HEK293 (cell line): ENCODE data around the gene PLD6.

ENCODE experiments used
- CTCF ChIA-PET: fragments of 350-600 bp; formaldehyde crosslinking; extraction: SDS; loops from one replicate; lab custom pipeline; 2021; ENCODE audit warnings: antibody characterized with exemption; lab: Yijun Ruan, JAX
- POLR2A ChIA-PET: fragments of 300-600 bp; formaldehyde crosslinking; extraction: SDS; loops from one replicate; lab custom pipeline; 2020; ENCODE audit warnings: antibody characterized with exemption, inconsistent platforms; lab: Yijun Ruan, JAX
- H3K27ac ChIP-seq: fragments of 200-500 bp; sonication (Bioruptor generic); 2 replicates; pipeline ENCODE4 v1.5.1; 2014; ENCODE audit warnings: low read depth, low read length, control low read depth, inconsistent platforms; ENCODE audit errors: extremely low read depth
- H3K36me3 ChIP-seq, 2 experiments: fragments of 200-500 bp in 1 of 2; sonication (Bioruptor generic) in 1 of 2; 1 replicate in 1 of 2; 2 replicates in 1 of 2; pipeline ENCODE4 v1.5.1; 2014 to 2017; ENCODE audit warnings: inconsistent platforms in 2 of 2, low read length in 2 of 2; ENCODE audit not compliant: control insufficient read depth in 2 of 2, insufficient read depth in 1 of 2
- H3K4me1 ChIP-seq: fragments of 200-500 bp; sonication (Bioruptor generic); 2 replicates; pipeline ENCODE4 v1.5.1; 2014; ENCODE audit warnings: mild to moderate bottlenecking, low read length, inconsistent platforms; ENCODE audit not compliant: control insufficient read depth, insufficient read depth
- H3K4me3 ChIP-seq: 2 replicates; pipeline ENCODE4 v1.5.1; 2011; ENCODE audit warnings: low read depth, mild to moderate bottlenecking, control low read depth, low read length, moderate library complexity
- H3K9me3 ChIP-seq: fragments of 200-500 bp; sonication (Bioruptor generic); 2 replicates; pipeline ENCODE4 v1.5.1; 2014; ENCODE audit warnings: low read depth, low read length, inconsistent platforms; ENCODE audit not compliant: control insufficient read depth, insufficient read depth
- HOXD13 ChIP-seq: sonication (generic); formaldehyde crosslinking; IDR thresholded peaks from 2 replicates; pipeline ENCODE4 v1.8.0; 2022; ENCODE audit warnings: missing genetic modification reagents, borderline replicate concordance
- OSR2 ChIP-seq: fragments of 450-650 bp; formaldehyde crosslinking; IDR thresholded peaks from 2 replicates; pipeline ENCODE4 v1.5.1; 2016; ENCODE audit warnings: missing biosample characterization, missing genetic modification characterization
- RBAK ChIP-seq: fragments of 450-650 bp; formaldehyde crosslinking; IDR thresholded peaks from 2 replicates; pipeline ENCODE4 v1.5.1; 2016; ENCODE audit warnings: missing biosample characterization, missing genetic modification characterization
- SP2 ChIP-seq: fragments of 450-650 bp; formaldehyde crosslinking; IDR thresholded peaks from 2 replicates; pipeline ENCODE4 v1.5.1; 2016; ENCODE audit warnings: missing biosample characterization, missing genetic modification characterization
- TCF7L2 ChIP-seq: IDR thresholded peaks from 2 replicates; pipeline ENCODE4 v1.6.1; 2011; ENCODE audit warnings: low read depth, mild to moderate bottlenecking, inconsistent platforms, low read length, moderate library complexity, borderline replicate concordance
- YY2 ChIP-seq: fragments of 450-650 bp; formaldehyde crosslinking; IDR thresholded peaks from 2 replicates; pipeline ENCODE4 v1.5.1; 2016; ENCODE audit warnings: missing biosample characterization, missing genetic modification characterization
- ZNF133 ChIP-seq: fragments of 450-650 bp; formaldehyde crosslinking; IDR thresholded peaks from 2 replicates; pipeline ENCODE4 v1.5.1; 2016; ENCODE audit warnings: missing biosample characterization, missing genetic modification characterization
- ZNF146 ChIP-seq: fragments of 450-650 bp; formaldehyde crosslinking; IDR thresholded peaks from 2 replicates; pipeline ENCODE4 v1.5.1; 2016; ENCODE audit warnings: missing biosample characterization, missing genetic modification characterization
- ZNF174 ChIP-seq: fragments of 450-650 bp; formaldehyde crosslinking; IDR thresholded peaks from 2 replicates; pipeline ENCODE4 v1.5.0; 2017; ENCODE audit warnings: missing biosample characterization, mild to moderate bottlenecking, missing genetic modification characterization
- ZNF302 ChIP-seq: fragments of 450-650 bp; formaldehyde crosslinking; IDR thresholded peaks from 2 replicates; pipeline ENCODE4 v1.5.1; 2016; ENCODE audit warnings: missing biosample characterization, missing genetic modification characterization, low read depth
- ZNF473 ChIP-seq: fragments of 450-650 bp; formaldehyde crosslinking; IDR thresholded peaks from 2 replicates; pipeline ENCODE4 v1.5.1; 2017; ENCODE audit warnings: missing biosample characterization, missing genetic modification characterization
- ZNF501 ChIP-seq: fragments of 450-650 bp; formaldehyde crosslinking; IDR thresholded peaks from 2 replicates; pipeline ENCODE4 v1.5.1; 2016; ENCODE audit warnings: missing biosample characterization, missing genetic modification characterization
- ZNF521 ChIP-seq: fragments of 450-650 bp; formaldehyde crosslinking; IDR thresholded peaks from 2 replicates; pipeline ENCODE4 v1.5.1; 2017; ENCODE audit warnings: missing biosample characterization, mild to moderate bottlenecking, missing genetic modification characterization
- ZNF555 ChIP-seq: fragments of 450-650 bp; formaldehyde crosslinking; conservative IDR thresholded peaks from 2 replicates; pipeline ENCODE4 v1.5.1; 2017; ENCODE audit warnings: missing biosample characterization, mild to moderate bottlenecking, missing genetic modification characterization, inconsistent platforms
- ZNF558 ChIP-seq: fragments of 450-650 bp; formaldehyde crosslinking; IDR thresholded peaks from 2 replicates; pipeline ENCODE4 v1.5.1; 2016; ENCODE audit warnings: missing biosample characterization, missing genetic modification characterization
- ZNF571 ChIP-seq: fragments of 450-650 bp; formaldehyde crosslinking; IDR thresholded peaks from 2 replicates; pipeline ENCODE4 v1.5.0; 2017; ENCODE audit warnings: missing biosample characterization, missing genetic modification characterization
- ZNF664 ChIP-seq: fragments of 450-650 bp; formaldehyde crosslinking; IDR thresholded peaks from 2 replicates; pipeline ENCODE4 v1.5.1; 2016; ENCODE audit warnings: missing biosample characterization, missing genetic modification characterization
- ZNF747 ChIP-seq: fragments of 450-650 bp; formaldehyde crosslinking; IDR thresholded peaks from 2 replicates; pipeline ENCODE4 v1.5.1; 2016; ENCODE audit warnings: missing biosample characterization, missing genetic modification characterization
- ZNF76 ChIP-seq: fragments of 450-650 bp; formaldehyde crosslinking; IDR thresholded peaks from 2 replicates; pipeline ENCODE4; 2016; ENCODE audit warnings: low read depth, missing biosample characterization, missing genetic modification characterization, borderline replicate concordance
- TF ChIP-seq, protein P1 (sequence below): fragments of 450-650 bp; formaldehyde crosslinking; IDR thresholded peaks from 2 replicates; pipeline ENCODE4; 2016; ENCODE audit warnings: missing biosample characterization, missing genetic modification characterization
- TF ChIP-seq, protein P2 (sequence below): fragments of 450-650 bp; formaldehyde crosslinking; IDR thresholded peaks from 2 replicates; pipeline ENCODE4 v1.5.1; 2016; ENCODE audit warnings: missing biosample characterization, missing genetic modification characterization, low read depth
- TF ChIP-seq, protein P3 (sequence below): fragments of 450-650 bp; formaldehyde crosslinking; IDR thresholded peaks from 2 replicates; pipeline ENCODE4 v1.5.1; 2016; ENCODE audit warnings: missing biosample characterization, missing genetic modification characterization
- TF ChIP-seq, protein P4 (sequence below): fragments of 450-650 bp; formaldehyde crosslinking; IDR thresholded peaks from 2 replicates; pipeline ENCODE4 v1.5.1; 2016; ENCODE audit warnings: missing biosample characterization, missing genetic modification characterization
- TF ChIP-seq, protein P5 (sequence below): fragments of 450-650 bp; formaldehyde crosslinking; IDR thresholded peaks from 2 replicates; pipeline ENCODE4 v1.5.1; 2017; ENCODE audit warnings: missing biosample characterization, missing genetic modification characterization
- TF ChIP-seq, protein P6 (sequence below): fragments of 450-650 bp; formaldehyde crosslinking; IDR thresholded peaks from 2 replicates; pipeline ENCODE4 v1.5.1; 2016; ENCODE audit warnings: missing biosample characterization, missing genetic modification characterization

The PLD6 gene

DNA sequence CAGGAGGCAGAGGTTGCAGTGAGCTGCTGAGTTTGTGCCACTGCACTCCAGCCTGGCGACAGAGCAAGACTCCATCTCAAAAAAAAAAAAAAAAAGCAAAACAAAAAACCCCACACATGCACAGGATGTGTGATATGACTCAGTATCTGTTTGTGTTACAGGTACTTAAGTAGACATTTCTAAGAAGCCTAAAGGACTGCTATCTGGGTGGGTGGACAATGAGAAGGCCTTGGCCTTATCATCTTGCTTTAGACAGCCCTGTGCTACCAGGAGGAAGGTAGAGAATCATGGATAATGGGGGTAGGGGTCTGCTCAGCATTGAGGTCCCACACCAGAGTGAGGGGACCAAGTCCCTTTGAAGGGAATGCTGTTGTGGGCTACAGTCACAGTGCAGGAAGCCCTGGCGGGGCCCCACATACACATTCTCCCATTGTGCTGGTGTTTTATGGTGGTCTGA, 26.7 kb downstream of the PLD6 start:
- H3K9me3 ChIP-seq, result no peaks in the 10 kb centered on the region
- TF ChIP-seq ZNF473 (tag by site-specific recombination) (no peak), TCF7L2 (no peak), ZNF302 (tag by site-specific recombination) (no peak), ZNF146 (tag by site-specific recombination) (no peak), ZNF501 (no peak), ZNF747 (no peak), ZNF664 (tag by site-specific recombination) (no peak), SP2 (tag by site-specific recombination) (no peak), HOXD13 (no peak), ZNF571 (tag by site-specific recombination) (no peak)
- TF ChIP-seq, protein P1, sequence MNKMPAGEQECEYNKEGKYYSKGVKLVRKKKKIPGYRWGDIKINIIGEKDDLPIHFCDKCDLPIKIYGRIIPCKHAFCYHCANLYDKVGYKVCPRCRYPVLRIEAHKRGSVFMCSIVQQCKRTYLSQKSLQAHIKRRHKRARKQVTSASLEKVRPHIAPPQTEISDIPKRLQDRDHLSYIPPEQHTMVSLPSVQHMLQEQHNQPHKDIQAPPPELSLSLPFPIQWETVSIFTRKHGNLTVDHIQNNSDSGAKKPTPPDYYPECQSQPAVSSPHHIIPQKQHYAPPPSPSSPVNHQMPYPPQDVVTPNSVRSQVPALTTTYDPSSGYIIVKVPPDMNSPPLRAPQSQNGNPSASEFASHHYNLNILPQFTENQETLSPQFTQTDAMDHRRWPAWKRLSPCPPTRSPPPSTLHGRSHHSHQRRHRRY, result no peak
- TF ChIP-seq, protein P2, sequence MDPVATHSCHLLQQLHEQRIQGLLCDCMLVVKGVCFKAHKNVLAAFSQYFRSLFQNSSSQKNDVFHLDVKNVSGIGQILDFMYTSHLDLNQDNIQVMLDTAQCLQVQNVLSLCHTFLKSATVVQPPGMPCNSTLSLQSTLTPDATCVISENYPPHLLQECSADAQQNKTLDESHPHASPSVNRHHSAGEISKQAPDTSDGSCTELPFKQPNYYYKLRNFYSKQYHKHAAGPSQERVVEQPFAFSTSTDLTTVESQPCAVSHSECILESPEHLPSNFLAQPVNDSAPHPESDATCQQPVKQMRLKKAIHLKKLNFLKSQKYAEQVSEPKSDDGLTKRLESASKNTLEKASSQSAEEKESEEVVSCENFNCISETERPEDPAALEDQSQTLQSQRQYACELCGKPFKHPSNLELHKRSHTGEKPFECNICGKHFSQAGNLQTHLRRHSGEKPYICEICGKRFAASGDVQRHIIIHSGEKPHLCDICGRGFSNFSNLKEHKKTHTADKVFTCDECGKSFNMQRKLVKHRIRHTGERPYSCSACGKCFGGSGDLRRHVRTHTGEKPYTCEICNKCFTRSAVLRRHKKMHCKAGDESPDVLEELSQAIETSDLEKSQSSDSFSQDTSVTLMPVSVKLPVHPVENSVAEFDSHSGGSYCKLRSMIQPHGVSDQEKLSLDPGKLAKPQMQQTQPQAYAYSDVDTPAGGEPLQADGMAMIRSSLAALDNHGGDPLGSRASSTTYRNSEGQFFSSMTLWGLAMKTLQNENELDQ (tag by site-specific recombination), result no peak
- TF ChIP-seq, protein P3, sequence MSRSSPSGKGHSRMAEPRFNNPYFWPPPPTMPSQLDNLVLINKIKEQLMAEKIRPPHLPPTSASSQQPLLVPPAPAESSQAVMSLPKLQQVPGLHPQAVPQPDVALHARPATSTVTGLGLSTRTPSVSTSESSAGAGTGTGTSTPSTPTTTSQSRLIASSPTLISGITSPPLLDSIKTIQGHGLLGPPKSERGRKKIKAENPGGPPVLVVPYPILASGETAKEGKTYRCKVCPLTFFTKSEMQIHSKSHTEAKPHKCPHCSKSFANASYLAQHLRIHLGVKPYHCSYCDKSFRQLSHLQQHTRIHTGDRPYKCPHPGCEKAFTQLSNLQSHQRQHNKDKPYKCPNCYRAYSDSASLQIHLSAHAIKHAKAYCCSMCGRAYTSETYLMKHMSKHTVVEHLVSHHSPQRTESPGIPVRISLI, result no peak
- TF ChIP-seq, protein P4, sequence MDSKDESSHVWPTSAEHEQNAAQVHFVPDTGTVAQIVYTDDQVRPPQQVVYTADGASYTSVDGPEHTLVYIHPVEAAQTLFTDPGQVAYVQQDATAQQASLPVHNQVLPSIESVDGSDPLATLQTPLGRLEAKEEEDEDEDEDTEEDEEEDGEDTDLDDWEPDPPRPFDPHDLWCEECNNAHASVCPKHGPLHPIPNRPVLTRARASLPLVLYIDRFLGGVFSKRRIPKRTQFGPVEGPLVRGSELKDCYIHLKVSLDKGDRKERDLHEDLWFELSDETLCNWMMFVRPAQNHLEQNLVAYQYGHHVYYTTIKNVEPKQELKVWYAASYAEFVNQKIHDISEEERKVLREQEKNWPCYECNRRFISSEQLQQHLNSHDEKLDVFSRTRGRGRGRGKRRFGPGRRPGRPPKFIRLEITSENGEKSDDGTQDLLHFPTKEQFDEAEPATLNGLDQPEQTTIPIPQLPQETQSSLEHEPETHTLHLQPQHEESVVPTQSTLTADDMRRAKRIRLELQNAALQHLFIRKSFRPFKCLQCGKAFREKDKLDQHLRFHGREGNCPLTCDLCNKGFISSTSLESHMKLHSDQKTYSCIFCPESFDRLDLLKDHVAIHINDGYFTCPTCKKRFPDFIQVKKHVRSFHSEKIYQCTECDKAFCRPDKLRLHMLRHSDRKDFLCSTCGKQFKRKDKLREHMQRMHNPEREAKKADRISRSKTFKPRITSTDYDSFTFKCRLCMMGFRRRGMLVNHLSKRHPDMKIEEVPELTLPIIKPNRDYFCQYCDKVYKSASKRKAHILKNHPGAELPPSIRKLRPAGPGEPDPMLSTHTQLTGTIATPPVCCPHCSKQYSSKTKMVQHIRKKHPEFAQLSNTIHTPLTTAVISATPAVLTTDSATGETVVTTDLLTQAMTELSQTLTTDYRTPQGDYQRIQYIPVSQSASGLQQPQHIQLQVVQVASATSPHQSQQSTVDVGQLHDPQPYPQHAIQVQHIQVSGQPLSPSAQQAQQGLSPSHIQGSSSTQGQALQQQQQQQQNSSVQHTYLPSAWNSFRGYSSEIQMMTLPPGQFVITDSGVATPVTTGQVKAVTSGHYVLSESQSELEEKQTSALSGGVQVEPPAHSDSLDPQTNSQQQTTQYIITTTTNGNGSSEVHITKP, result no peak
- CTCF ChIA-PET, result interaction anchor here (1.7 kb wide), 1 partner anchor 38 kb away, joined by 7 read pairs; no protein-coding TSS in a partner anchor
- H3K36me3 ChIP-seq, result peaks cover 20 to 96% of the 10 kb centered on the region in 2 experiments
- POLR2A ChIA-PET, result no interaction called here
- no peaks in the 10 kb centered on the region for H3K4me1 ChIP-seq
- no peak overlapping the region for H3K4me3 ChIP-seq
- H3K27ac ChIP-seq, result no peak overlapping the region

DNA sequence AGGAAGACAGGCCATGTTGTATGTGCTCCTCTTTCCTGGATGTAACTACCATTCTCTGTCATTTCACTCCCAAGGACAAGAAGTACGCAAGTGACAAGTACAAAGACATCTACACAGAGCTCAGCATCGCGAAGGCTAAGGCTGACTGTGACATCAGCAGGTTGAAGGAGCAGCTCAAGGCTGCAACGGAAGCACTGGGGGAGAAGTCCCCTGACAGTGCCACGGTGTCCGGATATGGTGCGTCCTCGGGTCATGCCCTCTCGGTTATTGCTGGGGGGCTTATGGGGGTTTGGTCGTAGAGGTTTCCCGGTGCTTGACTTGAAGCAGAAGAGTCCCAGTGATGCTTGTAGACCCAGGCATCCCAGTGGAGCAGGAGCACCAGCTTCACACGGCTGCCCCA, 29.0 kb downstream of the PLD6 start:
- no peaks in the 10 kb centered on the region for H3K9me3 ChIP-seq
- H3K36me3 ChIP-seq, result peaks cover 17 to 98% of the 10 kb centered on the region in 2 experiments
- no peak overlapping the region for H3K4me3 ChIP-seq
- CTCF ChIA-PET, result interaction anchor here (0.6 kb wide), 1 partner anchor 18 kb away, joined by 3 read pairs; no protein-coding TSS in a partner anchor
- no peaks in the 10 kb centered on the region for H3K4me1 ChIP-seq
- POLR2A ChIA-PET, result no interaction called here
- H3K27ac ChIP-seq, result no peak overlapping the region
- no peak for TF ChIP-seq ZNF521 (tag by site-specific recombination)
- no peak for TF ChIP-seq ZNF133 (tag by site-specific recombination)
- no peak for TF ChIP-seq ZNF174 (tag by site-specific recombination)
- TF ChIP-seq, protein P5, sequence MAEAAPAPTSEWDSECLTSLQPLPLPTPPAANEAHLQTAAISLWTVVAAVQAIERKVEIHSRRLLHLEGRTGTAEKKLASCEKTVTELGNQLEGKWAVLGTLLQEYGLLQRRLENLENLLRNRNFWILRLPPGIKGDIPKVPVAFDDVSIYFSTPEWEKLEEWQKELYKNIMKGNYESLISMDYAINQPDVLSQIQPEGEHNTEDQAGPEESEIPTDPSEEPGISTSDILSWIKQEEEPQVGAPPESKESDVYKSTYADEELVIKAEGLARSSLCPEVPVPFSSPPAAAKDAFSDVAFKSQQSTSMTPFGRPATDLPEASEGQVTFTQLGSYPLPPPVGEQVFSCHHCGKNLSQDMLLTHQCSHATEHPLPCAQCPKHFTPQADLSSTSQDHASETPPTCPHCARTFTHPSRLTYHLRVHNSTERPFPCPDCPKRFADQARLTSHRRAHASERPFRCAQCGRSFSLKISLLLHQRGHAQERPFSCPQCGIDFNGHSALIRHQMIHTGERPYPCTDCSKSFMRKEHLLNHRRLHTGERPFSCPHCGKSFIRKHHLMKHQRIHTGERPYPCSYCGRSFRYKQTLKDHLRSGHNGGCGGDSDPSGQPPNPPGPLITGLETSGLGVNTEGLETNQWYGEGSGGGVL (tag by site-specific recombination), result no peak
- no peak for TF ChIP-seq RBAK (tag by site-specific recombination)
- TF ChIP-seq OSR2 (tag by site-specific recombination), result no peak
- no peak for TF ChIP-seq ZNF555 (tag by site-specific recombination)
- no peak for TF ChIP-seq YY2 (tag by site-specific recombination)
- no peak for TF ChIP-seq ZNF76 (tag by site-specific recombination)
- TF ChIP-seq, protein P6, sequence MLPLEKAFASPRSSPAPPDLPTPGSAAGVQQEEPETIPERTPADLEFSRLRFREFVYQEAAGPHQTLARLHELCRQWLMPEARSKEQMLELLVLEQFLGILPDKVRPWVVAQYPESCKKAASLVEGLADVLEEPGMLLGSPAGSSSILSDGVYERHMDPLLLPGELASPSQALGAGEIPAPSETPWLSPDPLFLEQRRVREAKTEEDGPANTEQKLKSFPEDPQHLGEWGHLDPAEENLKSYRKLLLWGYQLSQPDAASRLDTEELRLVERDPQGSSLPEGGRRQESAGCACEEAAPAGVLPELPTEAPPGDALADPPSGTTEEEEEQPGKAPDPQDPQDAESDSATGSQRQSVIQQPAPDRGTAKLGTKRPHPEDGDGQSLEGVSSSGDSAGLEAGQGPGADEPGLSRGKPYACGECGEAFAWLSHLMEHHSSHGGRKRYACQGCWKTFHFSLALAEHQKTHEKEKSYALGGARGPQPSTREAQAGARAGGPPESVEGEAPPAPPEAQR (tag by site-specific recombination), result no peak
- no peak for TF ChIP-seq ZNF558 (tag by site-specific recombination)
